Measurements from ENCODE around the gene PLAC1. TPM values are rescaled to one million over a fixed set of nuclear protein-coding genes. Genes with fewer than 3 reads are reported as not detected.

PLAC1 gene
- total RNA-seq, 1 experiment from 2014 or later = 2.6 TPM

- no peak for DNase-seq
- no peaks in the 10 kb centered on the region for H3K79me2 ChIP-seq (ENCODE audit: low read length)
- H3K27me3 ChIP-seq (ENCODE audit: low read length) = no peaks in the 10 kb centered on the region
- peaks cover 10% of the 10 kb centered on the region for H3F3A ChIP-seq (ENCODE audit: low read length, unreplicated experiment)
- H2AFZ ChIP-seq (ENCODE audit: low read length) = peak overlapping the region; percentile 15; the same call in 1 of the 2 replicates
- no TSS peak for BruUV-seq (replicated peaks)
- peak overlapping the region; percentile 52 for H3K27ac ChIP-seq (ENCODE audit: low read length)
- H3K4me2 ChIP-seq (ENCODE audit: low read length) = no peak overlapping the region
- H3K4me3 ChIP-seq (ENCODE audit: low read length) = no peak overlapping the region
- intact Hi-C loops (cut with micrococcal nuclease) = no loop called here
- no peak for ATAC-seq
- H3K9me2 ChIP-seq (replicated peaks; ENCODE audit: low read length) = no peaks in the 10 kb centered on the region
- H4K20me1 ChIP-seq (ENCODE audit: low read length) = no peaks in the 10 kb centered on the region
- ChIA-PET CTCF (no interaction called here), POLR2A (ENCODE audit: unreplicated experiment) (no interaction called here)
- H3K4me1 ChIP-seq (ENCODE audit: insufficient read depth, low read length) = peaks cover 66% of the 10 kb centered on the region
- no peaks in the 10 kb centered on the region for H3K9me3 ChIP-seq (ENCODE audit: low read length)
- H3K36me3 ChIP-seq (ENCODE audit: low read depth, low read length) = no peaks in the 10 kb centered on the region
- H3K9ac ChIP-seq (ENCODE audit: low read length) = no peak overlapping the region
- TF ChIP-seq CTCF (conservative IDR thresholded peaks at IDR 0.05; ENCODE audit: low read depth, low read length) (no peak), EZH2phosphoT487 (IDR thresholded peaks at IDR 0.05; ENCODE audit: borderline replicate concordance, low read length) (no peak), EZH2 (IDR thresholded peaks at IDR 0.05; ENCODE audit: low read length, unreplicated experiment) (no peak)
These were observed 34.0 kb upstream of the PLAC1 start for GRCh38 chrX:134692233-134692632.

GRCh38 chrX:134691453-134691852 lies 33.2 kb upstream of the PLAC1 start:
- TF ChIP-seq EZH2 (IDR thresholded peaks at IDR 0.05; ENCODE audit: low read length, unreplicated experiment) = no peak
- Histone ChIP-seq H4K20me1 (ENCODE audit: low read length) (no peaks in the 10 kb centered on the region), H3K27ac (ENCODE audit: low read length) (no peak overlapping the region), H3K79me2 (ENCODE audit: low read length) (no peaks in the 10 kb centered on the region), H3K4me2 (ENCODE audit: low read length) (no peak overlapping the region), H3K9ac (ENCODE audit: low read length) (no peak overlapping the region), H3K27me3 (ENCODE audit: low read length) (no peaks in the 10 kb centered on the region), H3K36me3 (ENCODE audit: low read depth, low read length) (no peaks in the 10 kb centered on the region), H3F3A (ENCODE audit: low read length, unreplicated experiment) (peaks cover 10% of the 10 kb centered on the region), H2AFZ (ENCODE audit: low read length) (no peak overlapping the region), H3K9me2 (replicated peaks; ENCODE audit: low read length) (no peaks in the 10 kb centered on the region), H3K9me3 (ENCODE audit: low read length) (no peaks in the 10 kb centered on the region), H3K4me1 (ENCODE audit: insufficient read depth, low read length) (peaks cover 66% of the 10 kb centered on the region), H3K4me3 (ENCODE audit: low read length) (no peak overlapping the region)
- no TSS peak for BruUV-seq (replicated peaks)
- DNase-seq (no peak), ATAC-seq (no peak)
- intact Hi-C loops (cut with micrococcal nuclease) = no loop called here
- POLR2A ChIA-PET (ENCODE audit: unreplicated experiment) = no interaction called here
- CTCF ChIA-PET = no interaction called here

GRCh38 chrX:134688839-134689238 lies 30.6 kb upstream of the PLAC1 start:
- BruUV-seq (replicated peaks) = no TSS peak
- peak overlapping the region; percentile 92 for H3K27ac ChIP-seq (ENCODE audit: low read length)
- ATAC-seq = peak; percentile 76
- peak; percentile 84 for DNase-seq
- no peak for TF ChIP-seq EZH2phosphoT487 (IDR thresholded peaks at IDR 0.05; ENCODE audit: borderline replicate concordance, low read length)
- no peaks in the 10 kb centered on the region for H3K27me3 ChIP-seq (ENCODE audit: low read length)
- no peak overlapping the region for H2AFZ ChIP-seq (ENCODE audit: low read length)
- H3K4me1 ChIP-seq (ENCODE audit: insufficient read depth, low read length) = peaks cover 55% of the 10 kb centered on the region
- peak overlapping the region; percentile 27; the same call in 1 of the 2 replicates for H3K9ac ChIP-seq (ENCODE audit: low read length)
- intact Hi-C loops (cut with micrococcal nuclease) = no loop called here
- no peaks in the 10 kb centered on the region for H3K36me3 ChIP-seq (ENCODE audit: low read depth, low read length)
- no peaks in the 10 kb centered on the region for H3K79me2 ChIP-seq (ENCODE audit: low read length)
- 0 out of 2 replicates have a peak overlapping the region, but pooled peaks have one; percentile 2 for H3K4me3 ChIP-seq (ENCODE audit: low read length)
- H3K9me3 ChIP-seq (ENCODE audit: low read length) = no peaks in the 10 kb centered on the region
- H3K4me2 ChIP-seq (ENCODE audit: low read length) = peak overlapping the region; percentile 53
- H3K9me2 ChIP-seq (replicated peaks; ENCODE audit: low read length) = no peaks in the 10 kb centered on the region
- H3F3A ChIP-seq (ENCODE audit: low read length, unreplicated experiment) = peaks cover 10% of the 10 kb centered on the region
- no peaks in the 10 kb centered on the region for H4K20me1 ChIP-seq (ENCODE audit: low read length)
- ChIA-PET POLR2A (ENCODE audit: unreplicated experiment) (interaction anchor here (1.0 kb wide), 1 partner anchor 88 kb away, joined by 11 read pairs; no protein-coding TSS in a partner anchor), CTCF (no interaction called here)
